Ecto neural progenitor cell (in vitro differentiated cells): Measurements from ENCODE around the gene TAF6.
"Not testable (repeated sequence)": the region's sequence is repeated elsewhere in the genome, so short reads cannot be mapped to it uniquely, and the experiment has no call there.

ENCODE experiments used
- DNase-seq: peaks from one replicate; pipeline ENCODE4 v3.0.0-alpha.2; 2018; ENCODE audit warnings: low spot score

The TAF6 gene

GRCh38 chr7:100152404-100152803 lies 33.2 kb upstream of the TAF6 start:
- no peak for DNase-seq

DNA sequence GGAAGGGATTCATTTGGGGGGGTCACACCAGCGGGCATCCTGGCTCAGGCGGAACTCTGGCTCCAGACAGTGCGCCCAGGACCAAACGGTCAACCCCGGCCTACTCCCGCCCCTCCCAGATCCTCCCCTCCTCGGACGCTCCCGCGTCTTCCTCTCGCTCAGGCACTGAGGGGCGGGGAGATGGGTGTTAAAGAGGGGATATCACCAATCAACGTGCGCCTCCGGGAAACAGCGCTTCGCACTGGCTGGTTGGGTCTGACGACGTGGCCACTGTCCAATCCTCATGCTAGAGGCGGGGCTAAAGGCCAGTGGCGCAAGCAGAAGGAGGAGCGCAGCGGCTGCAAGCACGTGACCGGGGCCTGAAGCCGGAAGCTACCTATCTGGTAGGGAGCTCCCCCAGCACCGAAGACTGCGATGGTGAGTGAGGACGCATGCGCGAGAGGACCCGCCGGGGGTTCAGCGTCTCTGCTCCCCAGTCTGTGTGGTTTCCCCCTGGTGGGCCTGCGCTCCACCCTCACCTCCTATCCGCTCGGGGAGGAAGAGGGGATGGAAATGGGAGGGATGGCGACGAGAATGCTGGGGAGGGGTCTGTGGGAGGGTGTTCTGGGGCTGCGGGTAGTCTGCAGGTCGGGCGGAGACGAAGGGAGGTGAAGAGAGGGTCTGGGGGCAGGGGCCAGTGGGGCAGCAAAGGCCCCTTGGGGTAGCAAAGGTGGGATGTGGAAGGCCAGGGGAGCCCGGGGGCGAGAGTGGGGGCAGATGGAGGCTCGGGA lies 29.6 kb upstream of the TAF6 start, which contains the start of gene LAMTOR4:
TSS of gene LAMTOR4 (plus strand) at position 360 of the 770 bp plus-strand sequence. CDS start at position 415, 55 bp downstream.
- peak; percentile 98 for DNase-seq

GRCh38 chr7:100148225-100148558 lies 29.0 kb upstream of the TAF6 start:
- DNase-seq, result no peak

DNA sequence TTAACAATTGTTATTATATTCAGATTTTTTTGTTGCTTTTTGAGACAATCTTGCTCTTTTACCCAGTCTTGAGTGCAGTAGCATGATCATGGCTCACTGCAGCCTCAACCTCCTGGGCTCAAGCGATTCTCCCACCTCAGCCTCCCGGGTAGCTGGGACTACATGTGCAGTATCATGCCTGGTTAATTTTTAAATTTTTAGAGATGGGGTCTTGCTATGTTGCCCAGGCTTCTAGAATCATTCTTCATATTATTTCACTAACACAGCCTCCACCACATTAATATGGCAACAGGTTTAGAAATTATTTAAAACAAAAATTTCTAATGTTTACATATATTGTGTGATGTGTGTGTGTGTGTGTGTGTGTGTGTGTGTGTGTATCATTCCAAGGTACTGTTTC lies 28.1 kb upstream of the TAF6 start:
- DNase-seq, result no peak

GRCh38 chr7:100146350-100146749 lies 27.2 kb upstream of the TAF6 start:
- DNase-seq, result not testable (repeated sequence)

GRCh38 chr7:100142461-100142860 lies 23.3 kb upstream of the TAF6 start:
- DNase-seq, result no peak

GRCh38 chr7:100141555-100141949 lies 22.4 kb upstream of the TAF6 start:
- DNase-seq, result no peak

DNA sequence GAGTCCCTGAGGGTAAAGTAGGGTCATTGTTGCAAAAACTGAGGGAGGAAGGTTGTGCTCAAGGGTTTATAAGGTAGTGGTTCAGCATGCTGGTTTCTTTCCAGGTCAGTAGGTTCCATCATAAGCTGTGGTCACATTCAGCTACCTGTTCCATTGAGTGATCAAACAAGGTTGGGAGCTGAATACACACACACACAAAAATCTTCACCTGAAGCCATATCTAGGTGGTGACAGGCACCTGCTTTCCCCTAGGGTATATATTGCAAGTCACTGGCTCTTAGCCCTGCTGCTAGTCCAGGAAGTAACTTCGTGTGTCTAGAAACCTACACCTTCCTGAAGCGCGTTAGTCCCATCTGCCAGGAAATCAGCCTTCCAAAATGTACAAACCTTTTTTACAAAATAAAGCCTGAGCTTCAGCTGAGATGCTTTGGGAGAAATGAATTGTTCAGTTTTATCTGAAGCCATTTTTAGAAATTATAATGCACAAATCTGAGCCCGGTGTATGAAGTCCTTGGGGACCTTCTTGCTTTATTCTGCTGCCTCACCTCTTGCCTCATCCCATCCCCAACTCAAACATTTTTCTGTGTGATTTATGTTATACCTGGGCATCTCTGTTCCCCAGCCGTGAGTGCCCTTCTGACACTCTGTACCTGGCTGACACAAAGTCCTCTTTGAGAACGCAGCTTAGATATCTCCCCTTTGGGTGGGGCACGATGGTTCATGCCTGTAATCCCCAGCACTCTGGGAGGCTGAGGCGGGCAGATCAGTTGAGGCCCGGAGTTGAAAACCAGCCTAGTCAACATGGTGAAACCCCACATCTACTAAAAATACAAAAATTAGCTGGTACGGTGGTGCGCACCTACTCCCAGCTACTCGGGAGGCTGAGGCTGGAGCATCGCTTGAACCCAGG lies 18.9 kb upstream of the TAF6 start:
- DNase-seq, result no peak

DNA sequence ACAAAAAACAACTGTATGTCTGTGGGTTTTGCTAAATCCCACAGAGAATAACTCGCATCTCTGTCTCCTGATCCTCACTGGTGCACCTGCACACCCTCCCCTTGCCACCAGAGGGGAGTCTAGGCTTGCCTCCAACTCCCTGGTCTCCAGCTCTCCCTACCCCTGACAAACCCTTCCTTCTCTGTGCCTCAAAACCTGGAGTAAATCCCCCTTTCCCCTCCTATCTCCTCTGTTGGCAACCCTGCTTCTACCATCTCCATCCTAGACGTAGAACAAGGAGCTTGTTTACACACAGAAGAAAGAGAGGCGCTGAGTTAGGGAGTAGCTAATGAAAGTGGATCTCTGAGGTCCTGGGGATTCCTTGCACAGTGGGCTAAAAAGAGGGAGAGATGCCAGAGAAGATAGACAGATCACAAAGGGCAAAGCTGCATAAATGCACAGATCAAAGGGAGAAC lies 13.6 kb upstream of the TAF6 start:
- peak; percentile 77 for DNase-seq

GRCh38 chr7:100132126-100132525 lies 13.0 kb upstream of the TAF6 start:
- DNase-seq, result no peak

- peak; percentile 90 for DNase-seq
Observed at GRCh38 chr7:100130608-100131453, 11.7 kb upstream of the TAF6 start.

GRCh38 chr7:100130220-100130607 lies 11.1 kb upstream of the TAF6 start:
- DNase-seq, result not testable (repeated sequence)

- no peak for DNase-seq
Observed at GRCh38 chr7:100128637-100128963, 9.4 kb upstream of the TAF6 start.

DNA sequence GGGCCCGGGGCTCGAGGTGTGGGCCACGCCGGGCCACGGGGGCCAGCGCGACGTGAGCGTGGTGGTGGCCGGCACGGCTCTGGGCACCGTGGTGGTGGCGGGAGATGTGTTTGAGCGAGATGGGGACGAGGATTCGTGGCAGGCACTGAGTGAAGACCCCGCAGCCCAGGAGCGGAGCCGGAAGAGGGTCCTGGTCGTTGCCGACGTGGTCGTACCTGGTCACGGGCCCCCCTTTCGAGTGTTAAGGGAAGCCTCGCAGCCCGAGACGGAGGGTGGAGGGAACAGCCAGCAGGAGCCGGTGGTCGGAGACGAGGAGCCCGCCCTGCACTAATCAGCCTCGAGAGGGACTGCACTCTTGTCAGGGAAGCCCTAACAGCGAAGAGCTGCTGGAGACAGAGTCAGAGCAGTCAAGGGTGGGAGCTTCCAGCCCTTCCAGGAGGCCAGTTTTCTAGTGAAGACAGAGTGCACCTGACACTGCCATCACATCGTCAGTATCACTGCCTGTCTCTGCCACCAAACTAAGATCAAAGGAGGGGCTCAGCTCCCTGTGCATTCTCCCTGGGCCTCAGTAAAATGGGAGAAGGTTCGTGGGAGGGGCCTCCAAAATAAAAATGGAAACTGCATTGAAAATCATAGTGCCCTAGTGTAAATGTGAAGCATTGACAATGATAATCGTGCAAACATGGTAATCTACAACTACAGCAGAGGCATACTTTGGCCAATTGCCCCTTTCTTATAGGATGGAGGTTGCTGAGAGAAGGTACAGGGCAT lies 8.9 kb upstream of the TAF6 start:
- no peak for DNase-seq

DNA sequence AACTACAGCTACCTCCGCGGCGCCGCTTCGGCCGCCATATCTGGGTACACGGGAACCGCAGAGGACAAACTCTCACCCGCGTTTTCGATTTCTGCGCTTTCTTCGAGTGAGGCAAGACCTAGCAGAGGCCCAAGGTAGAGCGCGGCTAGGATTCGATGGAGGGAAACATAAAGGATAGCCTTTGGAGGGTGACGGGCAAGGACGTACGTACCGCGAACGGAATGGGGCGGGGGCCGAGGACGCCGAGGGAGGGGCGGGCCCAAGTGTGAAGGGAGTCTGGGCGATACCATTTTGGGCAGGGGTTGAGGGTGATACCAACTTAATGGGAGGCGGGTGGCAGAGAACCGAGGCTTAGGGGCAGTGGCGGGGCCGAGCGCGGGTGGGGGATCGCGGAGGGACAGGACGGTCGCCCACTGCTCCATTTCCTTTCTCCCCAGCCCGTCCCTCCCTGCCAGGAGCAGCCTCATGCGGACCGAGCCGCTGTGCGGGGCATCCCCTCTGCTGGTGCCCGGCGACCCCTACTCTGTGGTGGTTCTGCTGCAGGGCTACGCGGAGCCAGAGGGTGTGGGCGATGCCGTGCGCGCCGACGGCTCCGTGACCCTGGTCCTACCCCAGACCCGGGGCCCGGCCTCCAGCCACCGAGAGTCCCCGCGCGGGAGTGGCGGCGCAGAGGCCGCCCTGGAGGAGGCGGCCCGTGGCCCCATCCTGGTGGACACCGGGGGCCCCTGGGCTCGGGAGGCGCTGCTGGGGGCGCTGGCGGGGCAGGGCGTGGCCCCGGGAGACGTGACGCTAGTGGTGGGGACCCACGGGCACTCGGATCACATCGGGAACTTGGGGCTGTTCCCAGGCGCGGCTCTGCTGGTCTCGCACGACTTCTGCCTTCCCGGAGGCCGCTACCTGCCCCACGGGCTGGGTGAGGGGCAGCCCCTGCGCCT lies 8.0 kb upstream of the TAF6 start, which contains the start of gene MBLAC1:
TSS of gene MBLAC1 (plus strand) at position 37 of the 935 bp plus-strand sequence. CDS start at position 466, 429 bp downstream.
- peak; percentile 91 for DNase-seq

DNA sequence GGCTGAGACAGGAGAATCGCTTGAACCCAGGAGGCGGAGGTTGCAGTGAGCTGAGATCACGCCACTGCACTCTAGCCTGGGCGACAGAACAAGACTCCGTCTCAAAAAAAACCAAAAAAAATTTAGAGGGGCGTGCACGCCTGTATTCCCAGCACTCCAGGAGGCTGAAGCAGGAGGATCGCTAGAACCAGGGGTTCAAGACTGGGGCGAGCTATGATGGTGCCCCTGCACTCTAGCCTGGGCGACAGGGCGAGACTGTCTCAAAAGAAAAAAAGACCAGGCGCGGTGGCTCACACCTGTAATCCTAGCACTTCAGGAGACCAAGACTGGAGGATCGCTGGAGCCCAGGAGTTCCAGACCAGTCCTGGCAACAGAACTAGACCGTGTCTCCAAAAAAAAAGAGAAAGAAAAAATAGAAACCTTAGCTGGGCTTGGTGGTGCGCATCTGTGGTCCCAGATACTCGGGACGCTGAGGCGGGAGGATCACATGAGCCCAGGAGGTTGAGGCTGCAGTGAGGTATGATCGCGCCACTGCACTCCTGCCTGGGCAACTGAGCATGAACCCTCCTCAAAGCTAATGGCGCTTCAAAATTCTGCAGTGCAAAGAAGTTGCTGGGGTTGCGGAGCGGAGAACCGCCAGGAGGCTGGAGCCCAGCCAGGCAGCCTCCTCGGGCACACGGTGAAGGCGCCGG lies 7.2 kb upstream of the TAF6 start:
- no peak for DNase-seq

GRCh38 chr7:100124301-100125230 lies 5.4 kb upstream of the TAF6 start:
- DNase-seq, result no peak

- no peak for DNase-seq
Observed at GRCh38 chr7:100122568-100122967, 3.4 kb upstream of the TAF6 start.
